Measurements from ENCODE around the gene SMURF2. TPM values are rescaled to one million over a fixed set of nuclear protein-coding genes. Genes with fewer than 3 reads are reported as not detected.

The SMURF2 gene
- total RNA-seq, 1 experiment from 2014 or later, result 23.0 TPM

GRCh38 chr17:64628641-64629040 is 33.5 kb downstream of the SMURF2 start:
- H3K4me3 Mint-ChIP-seq, result no peak overlapping the region
- TF ChIP-seq ATF3 (CRISPR knock-in tag; conservative IDR thresholded peaks at IDR 0.05) (no peak), ZNF263 (CRISPR knock-in tag; IDR thresholded peaks at IDR 0.05; ENCODE audit: low read depth) (no peak), NR3C1 (CRISPR knock-in tag; conservative IDR thresholded peaks at IDR 0.05; ENCODE audit: low read depth) (no peak), ZNF396 (CRISPR knock-in tag; IDR thresholded peaks at IDR 0.05; ENCODE audit: borderline replicate concordance) (no peak), JUN (CRISPR knock-in tag; IDR thresholded peaks at IDR 0.05) (no peak), ZSCAN18 (CRISPR knock-in tag; IDR thresholded peaks at IDR 0.05) (no peak), ESRRA (CRISPR knock-in tag; IDR thresholded peaks at IDR 0.05; ENCODE audit: borderline replicate concordance) (no peak)
- CTCF ChIA-PET, result interaction anchor here (1.7 kb wide), 1 partner anchor 21 kb away, joined by 5 read pairs; no protein-coding TSS in a partner anchor

GRCh38 chr17:64627797-64628196 is 34.3 kb downstream of the SMURF2 start:
- Mint-ChIP-seq H3K9me3 (no peaks in the 10 kb centered on the region), H3K36me3 (no peaks in the 10 kb centered on the region), H3K27me3 (ENCODE audit: low read depth) (no peaks in the 10 kb centered on the region), H3K4me3 (no peak overlapping the region), H3K4me1 (peaks cover 9% of the 10 kb centered on the region; the same call in 1 of the 2 replicates), H3K27ac (no peak overlapping the region)
- DNase-seq (ENCODE audit: low spot score), result no peak
- TF ChIP-seq RELA (CRISPR knock-in tag; IDR thresholded peaks at IDR 0.05; ENCODE audit: borderline replicate concordance), result no peak
- TF ChIP-seq MYBL2 (CRISPR knock-in tag; IDR thresholded peaks at IDR 0.05), result no peak
- TF ChIP-seq FOXK1 (CRISPR knock-in tag; IDR thresholded peaks at IDR 0.05), result no peak
- no peak for TF ChIP-seq ZNF263 (CRISPR knock-in tag; IDR thresholded peaks at IDR 0.05; ENCODE audit: low read depth)
- no peak for TF ChIP-seq JUN (CRISPR knock-in tag; IDR thresholded peaks at IDR 0.05)
- no peak for TF ChIP-seq SOX15 (CRISPR knock-in tag; IDR thresholded peaks at IDR 0.05)
- TF ChIP-seq ZNF425 (CRISPR knock-in tag; conservative IDR thresholded peaks at IDR 0.05), result no peak
- no peak for TF ChIP-seq SMAD3 (CRISPR knock-in tag; IDR thresholded peaks at IDR 0.05; ENCODE audit: borderline replicate concordance)
- no peak for TF ChIP-seq ZNF532 (CRISPR knock-in tag; IDR thresholded peaks at IDR 0.05; ENCODE audit: borderline replicate concordance)
- no peak for TF ChIP-seq ZNF317 (CRISPR knock-in tag; IDR thresholded peaks at IDR 0.05; ENCODE audit: borderline replicate concordance, low read depth)
- no peak for TF ChIP-seq HMGXB4 (CRISPR knock-in tag; IDR thresholded peaks at IDR 0.05)
- no peak for TF ChIP-seq NFE2L1 (CRISPR knock-in tag; IDR thresholded peaks at IDR 0.05)
- ChIA-PET CTCF (no interaction called here), POLR2A (no interaction called here)
- ATAC-seq, result no peak

More at GRCh38 chr17:64628641-64629040, 33.5 kb downstream of the SMURF2 start:
- Mint-ChIP-seq H3K9me3 (no peaks in the 10 kb centered on the region), H3K27me3 (ENCODE audit: low read depth) (no peaks in the 10 kb centered on the region), H3K4me1 (peaks cover 10% of the 10 kb centered on the region; the same call in 1 of the 2 replicates), H3K27ac (peak overlapping the region; percentile 18), H3K36me3 (no peaks in the 10 kb centered on the region)
- POLR2A ChIA-PET, result no interaction called here
- DNase-seq (ENCODE audit: low spot score), result no peak
- no peak for ATAC-seq

All from WTC11 (cell line).